GF-D8 (cell line): ENCODE measurements around the gene AK4.

Experiments
- DNase-seq: peaks from one replicate; lab custom pipeline; 2025; lab: John Stamatoyannopoulos, UW

The AK4 gene

GRCh38 chr1:65250826-65251225 is 102.8 kb downstream of the AK4 start:
- DNase-seq: no peak

DNA sequence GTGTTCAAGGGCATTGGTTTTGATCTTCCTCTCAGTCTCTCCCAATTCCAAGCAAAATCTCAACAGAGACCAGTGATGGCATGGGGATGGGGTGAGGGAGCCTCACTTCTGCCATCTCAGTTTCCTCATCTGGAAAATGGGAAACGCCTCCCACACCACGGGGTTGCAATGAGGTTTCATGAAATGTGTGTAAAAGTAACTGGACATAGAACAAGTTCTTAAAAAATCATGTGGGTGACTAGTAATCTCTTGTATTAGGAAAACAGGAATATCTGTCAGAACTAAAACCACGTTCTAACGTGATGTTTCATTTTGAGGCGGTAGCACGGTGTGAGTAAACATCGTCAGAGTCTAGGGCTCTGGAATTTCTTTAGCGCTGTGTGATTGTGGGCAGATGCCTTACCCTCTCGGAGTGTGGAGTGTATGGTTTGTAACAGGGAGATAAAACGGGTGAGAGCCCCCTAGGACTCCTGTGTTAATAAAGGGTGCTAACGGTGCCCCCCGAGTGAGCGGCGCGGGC is 105.9 kb downstream of the AK4 start:
- no peak for DNase-seq

- DNase-seq: no peak
These were observed 106.5 kb downstream of the AK4 start for GRCh38 chr1:65254320-65255034.

DNA sequence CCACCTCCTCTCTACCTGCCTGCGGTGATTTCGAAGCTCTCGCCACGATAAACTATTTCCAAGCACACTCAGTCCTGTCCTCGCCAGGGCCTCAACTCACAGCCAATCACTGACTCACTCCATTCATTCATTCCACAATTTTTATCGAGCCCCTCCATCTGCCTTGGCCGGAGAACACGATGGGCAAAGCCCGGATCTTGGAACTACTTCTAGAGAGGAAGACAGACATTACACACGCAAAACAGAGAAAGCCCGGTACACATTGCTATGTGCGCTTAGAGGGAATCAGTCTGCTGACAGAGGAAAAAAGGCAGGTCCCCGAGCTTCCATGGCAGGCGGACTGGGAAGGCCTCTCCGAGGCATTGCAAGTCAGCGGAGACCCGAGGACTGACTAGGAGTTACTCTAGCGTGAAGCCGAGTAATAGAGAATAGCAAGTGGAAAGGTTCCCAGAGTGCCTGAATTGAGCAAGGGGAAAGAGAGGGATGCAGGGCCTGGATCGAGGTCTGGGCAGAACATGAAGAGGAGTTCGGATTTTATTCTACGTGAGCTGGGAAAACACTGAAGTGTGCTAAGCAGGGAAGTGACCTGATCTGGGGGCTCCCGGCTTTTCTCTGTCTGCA is 107.1 kb downstream of the AK4 start:
- DNase-seq: no peak

- DNase-seq: no peak
These were observed 107.7 kb downstream of the AK4 start for GRCh38 chr1:65255656-65256050.

DNA sequence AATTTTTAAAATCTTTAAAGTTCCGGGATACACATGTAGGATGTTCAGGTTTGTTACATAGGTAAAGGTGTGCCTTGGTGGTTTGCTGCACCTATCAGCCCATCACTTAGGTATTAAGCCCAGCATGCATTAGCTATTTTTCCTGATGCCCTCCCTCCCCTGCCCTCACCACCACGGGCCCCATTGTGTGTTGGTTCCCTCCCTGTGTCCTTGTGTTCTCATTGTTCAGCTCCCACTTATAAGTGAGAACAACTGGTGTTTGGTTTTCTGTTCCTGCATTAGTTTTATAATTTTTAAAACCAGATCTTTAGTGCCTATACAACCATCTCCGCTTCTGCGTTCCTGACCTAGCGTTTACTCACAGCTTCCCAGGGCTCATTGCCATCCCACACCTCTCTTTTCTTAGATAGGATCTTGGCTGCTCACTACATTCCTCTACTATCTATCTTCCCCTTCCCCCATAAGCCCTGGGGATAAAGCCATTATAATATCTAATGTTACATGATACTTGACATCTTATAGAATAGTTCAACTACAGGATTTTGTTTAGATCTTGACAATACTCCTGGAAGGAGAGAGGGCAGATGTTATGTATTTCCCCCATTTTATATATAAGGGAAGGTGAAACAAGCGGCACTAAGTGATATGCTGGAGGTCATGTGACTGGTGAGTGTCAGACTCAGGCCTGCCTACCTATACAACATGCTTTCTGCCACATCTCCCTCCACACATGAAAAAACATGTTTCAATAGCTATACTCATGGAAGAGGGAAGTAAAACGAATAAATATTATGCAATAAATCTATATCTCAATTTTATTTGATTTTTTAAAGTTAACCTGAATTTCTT is 109.1 kb downstream of the AK4 start:
- DNase-seq: no peak

DNA sequence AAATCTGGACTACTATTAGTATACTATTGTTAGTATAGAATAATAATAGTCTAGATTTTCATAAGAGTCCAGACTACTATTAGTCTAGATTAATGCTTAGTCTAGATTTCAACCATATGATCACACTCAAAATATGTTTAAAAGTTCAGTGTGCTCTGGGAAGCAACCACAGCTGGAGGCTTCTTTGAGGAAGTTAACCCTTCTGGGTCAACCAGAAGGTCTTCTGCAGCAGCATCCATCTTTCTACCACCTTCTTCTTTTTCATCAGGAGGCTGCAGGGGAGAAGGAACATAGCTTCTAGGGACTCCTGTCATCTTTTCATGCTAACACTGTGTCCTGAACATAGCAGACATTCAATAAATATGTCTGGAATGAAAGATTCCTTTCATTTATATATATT is 110.1 kb downstream of the AK4 start:
- DNase-seq: no peak

- DNase-seq: no peak
These were observed 111.8 kb downstream of the AK4 start for GRCh38 chr1:65259816-65260215.

GRCh38 chr1:65260851-65261473 is 113.0 kb downstream of the AK4 start:
- DNase-seq: no peak

- DNase-seq: no peak
These were observed 115.3 kb downstream of the AK4 start for GRCh38 chr1:65263286-65263685.

DNA sequence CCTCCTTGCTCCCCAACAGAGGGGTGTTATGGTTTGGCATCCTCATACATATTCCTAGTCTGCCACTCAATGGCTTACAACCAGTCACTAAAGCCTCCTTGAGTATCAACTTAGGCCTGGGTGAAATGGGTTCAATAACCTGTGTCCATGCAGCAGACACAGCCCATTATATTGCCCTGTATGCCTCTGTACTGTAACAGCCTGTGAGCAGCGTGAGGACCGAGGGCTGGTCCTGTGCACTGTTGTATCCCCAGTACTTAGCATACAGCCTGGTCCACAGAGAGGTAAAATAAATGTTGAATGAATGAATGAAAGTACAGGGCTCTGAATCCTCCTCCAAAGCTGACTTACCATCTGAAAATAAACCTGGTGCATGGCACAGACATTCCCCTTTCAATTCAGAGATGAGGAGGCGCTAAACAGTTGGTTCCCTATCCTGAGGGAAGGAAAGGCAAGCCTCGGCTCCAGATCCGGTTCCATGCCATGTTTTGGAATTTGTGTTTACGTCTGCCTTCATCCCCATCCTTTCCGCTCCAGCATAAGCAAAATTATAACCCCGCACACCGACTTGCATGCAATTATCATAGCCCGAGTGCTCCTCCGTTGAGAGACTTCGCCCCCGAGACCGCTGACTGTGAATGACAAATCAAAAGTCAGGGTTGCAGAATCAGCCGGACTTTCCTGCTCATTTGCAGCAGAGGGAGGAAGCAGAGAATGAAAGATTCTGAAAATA is 116.4 kb downstream of the AK4 start:
- DNase-seq: no peak

DNA sequence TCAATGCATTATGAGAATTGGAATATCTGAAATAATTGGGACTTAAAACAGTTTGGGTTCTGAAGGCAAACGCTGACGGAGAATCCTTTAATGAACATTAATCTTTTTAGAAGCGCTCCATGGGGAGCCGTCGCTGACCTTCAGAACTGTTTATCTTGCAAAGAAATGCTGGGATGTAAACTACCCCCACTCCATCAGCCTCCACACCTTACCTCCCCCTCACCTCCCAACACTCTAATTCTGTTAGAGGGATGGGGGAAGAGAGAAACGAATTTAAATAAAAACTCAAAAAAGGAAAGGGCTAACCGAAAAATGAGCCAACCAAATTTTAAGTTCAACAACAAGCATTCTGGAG is 117.3 kb downstream of the AK4 start:
- DNase-seq: no peak

DNA sequence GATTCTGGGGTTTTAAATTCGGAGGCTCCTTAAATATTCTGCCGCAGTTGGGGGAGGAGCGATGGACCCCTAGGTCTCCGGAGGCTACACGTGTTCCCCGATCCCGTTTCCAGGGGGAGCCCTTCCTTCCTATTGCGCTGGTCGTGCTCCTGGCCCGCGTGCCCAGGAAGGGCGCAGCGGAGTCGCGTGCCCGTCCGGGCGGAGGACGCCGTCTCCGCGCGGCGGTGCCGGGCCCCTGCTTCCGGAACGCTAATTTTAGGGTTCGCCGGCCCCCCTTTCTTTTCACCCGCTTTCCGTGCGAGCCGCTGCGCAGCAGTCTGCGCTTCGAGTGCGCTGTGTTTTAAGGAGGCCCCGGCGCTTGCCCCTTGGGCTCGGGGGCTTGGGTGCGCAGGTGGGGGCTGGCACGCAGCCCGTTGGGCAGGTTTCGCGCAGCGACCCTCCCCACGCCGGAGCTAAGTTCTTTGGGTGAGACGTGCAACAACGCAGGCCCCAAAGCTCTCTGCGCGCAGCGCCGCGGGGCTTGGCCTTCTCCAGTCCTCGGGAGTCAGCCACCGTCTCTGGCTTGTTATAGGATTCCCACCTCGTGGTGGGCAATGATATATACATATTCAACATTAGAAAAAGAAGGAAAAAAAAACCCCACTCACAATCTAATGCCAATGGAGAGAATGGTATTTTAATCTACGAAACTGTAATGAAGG is 117.8 kb downstream of the AK4 start:
- DNase-seq: no peak

- DNase-seq: no peak
These were observed 118.5 kb downstream of the AK4 start for GRCh38 chr1:65266476-65266875.

DNA sequence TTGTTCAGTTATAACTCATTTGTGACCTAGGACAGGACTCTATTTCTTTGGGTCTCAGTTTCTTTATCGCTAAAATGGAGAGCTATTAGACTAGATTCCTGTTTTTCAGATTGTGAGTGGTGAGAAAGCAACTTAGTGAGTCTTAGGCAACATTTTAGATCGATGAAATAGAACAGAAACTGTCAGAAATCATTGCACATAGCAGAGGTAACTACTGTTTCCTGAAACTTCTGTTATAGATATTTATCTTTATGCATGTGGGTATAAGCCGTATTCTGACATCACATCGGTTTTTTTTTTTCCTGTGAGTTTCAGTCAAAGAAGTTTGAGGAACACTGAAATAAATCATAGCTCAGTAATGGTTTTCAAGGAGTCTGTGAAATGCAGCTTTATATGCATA is 119.3 kb downstream of the AK4 start:
- no peak for DNase-seq

DNA sequence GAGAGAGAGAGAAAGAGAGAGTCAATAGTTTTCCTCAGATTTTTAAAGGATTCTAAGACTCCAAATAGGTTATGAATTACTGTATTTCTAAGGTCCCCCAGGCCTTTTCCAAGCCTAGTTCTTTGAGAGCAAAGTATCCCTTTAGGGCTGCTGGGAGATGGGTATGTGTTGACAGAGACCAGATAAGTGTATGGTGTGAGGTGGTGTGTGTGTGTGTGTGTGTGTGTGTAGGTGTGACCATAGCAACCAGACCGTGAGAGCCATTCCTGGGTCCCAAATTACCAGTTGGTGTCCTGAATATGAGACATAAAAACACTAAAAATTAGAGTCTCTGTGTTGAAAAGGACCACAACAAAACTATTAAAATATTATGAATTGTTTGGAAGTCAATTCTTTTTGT is 119.7 kb downstream of the AK4 start:
- DNase-seq: no peak

DNA sequence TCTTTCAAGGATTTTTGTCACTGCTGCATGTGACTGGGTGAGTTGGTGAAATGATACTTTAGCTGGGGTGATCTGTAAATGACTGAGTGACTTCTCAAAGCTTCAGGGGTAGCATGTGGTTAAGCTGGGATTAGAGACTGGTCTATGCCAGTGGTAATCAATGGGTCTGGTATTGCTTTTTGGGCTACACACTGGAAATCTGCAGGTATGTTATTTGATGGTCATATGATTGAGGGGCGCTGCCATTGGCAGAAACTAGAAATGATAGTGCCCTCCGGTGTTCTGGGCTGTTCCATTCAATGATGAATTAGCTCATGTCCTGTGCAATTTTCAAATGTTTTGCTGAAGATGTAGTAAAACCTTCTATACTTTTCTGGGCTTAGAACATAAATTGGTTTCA is 121.6 kb downstream of the AK4 start:
- no peak for DNase-seq

DNA sequence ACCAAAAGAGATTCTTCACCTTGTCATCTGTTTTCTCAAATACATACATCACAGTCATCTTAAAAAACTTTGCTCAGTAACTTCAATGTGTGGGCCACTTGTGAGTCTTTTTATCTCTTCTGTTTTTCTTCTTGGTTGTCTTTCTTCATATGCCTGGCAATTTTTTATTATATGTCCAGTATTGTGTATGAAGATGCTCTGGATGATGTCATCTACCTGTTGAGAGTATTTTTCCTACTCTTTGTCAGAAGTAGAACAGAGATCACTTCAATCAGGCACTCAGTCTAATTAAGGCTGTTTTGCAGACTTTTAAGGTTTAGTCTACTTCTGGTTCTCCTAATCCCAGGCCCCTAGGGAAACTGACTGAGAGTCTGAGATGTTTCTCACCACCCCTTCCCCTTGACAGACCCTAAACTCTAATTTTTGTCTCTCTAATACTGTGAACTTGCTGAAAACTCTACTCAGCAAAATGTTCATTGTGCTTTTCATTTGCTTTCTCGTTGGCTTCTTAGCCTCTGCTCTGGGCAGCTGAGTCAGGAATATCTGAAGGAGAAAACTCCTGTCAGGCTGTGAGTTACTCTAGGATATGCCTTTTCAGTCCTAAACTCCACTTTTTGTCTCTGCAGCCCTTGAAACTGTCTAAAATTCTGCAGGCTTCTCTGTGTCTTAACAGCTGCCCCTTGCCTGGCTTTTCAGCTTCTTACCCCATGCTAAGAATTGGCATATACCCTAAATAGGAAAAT is 128.4 kb downstream of the AK4 start:
- no peak for DNase-seq

- DNase-seq: no peak
These were observed 129.8 kb downstream of the AK4 start for GRCh38 chr1:65277605-65278347.
